Spleen (tissue), 11 donors: ENCODE data around the gene EHBP1L1. TPM values are rescaled to one million over a fixed set of nuclear protein-coding genes. Genes with fewer than 3 reads are reported as not detected.

ENCODE experiments used
- DNase-seq: peaks from one replicate; pipeline ENCODE4 v3.0.0-alpha.2; 2020
- H3K27ac ChIP-seq, 8 donors: fragments of 200-600 bp; sonication (generic) in 7 of 8; 1 replicate in 4 of 8; 2 replicates in 4 of 8; pipeline versions ENCODE4 v1.5.0 to v1.8.0; 2016 to 2021; ENCODE audit warnings: inconsistent platforms in 4 of 8, mild to moderate bottlenecking in 4 of 8, moderate library complexity in 1 of 8
- H3K27me3 ChIP-seq, 7 donors: fragments of 200-600 bp; sonication (generic) in 6 of 7; replicated peaks in 1 of 7; 1 replicate in 4 of 7; 2 replicates in 3 of 7; pipeline versions ENCODE4 v1.5.0 to v1.8.0; 2016 to 2021; ENCODE audit warnings: inconsistent platforms in 3 of 7, mild to moderate bottlenecking in 1 of 7
- H3K36me3 ChIP-seq, 6 donors: fragments of 200-600 bp; sonication (generic) in 5 of 6; 1 replicate in 4 of 6; 2 replicates in 2 of 6; pipeline versions ENCODE4 v1.5.0 to v1.8.0; 2016 to 2021; ENCODE audit warnings: inconsistent platforms in 2 of 6
- H3K4me1 ChIP-seq, 6 donors: fragments of 200-600 bp; sonication (generic) in 5 of 6; 1 replicate in 3 of 6; 2 replicates in 3 of 6; pipeline versions ENCODE4 v1.5.0 to v1.8.0; 2016 to 2021; ENCODE audit warnings: inconsistent platforms in 3 of 6
- H3K4me3 ChIP-seq, 8 donors: fragments of 200-600 bp; sonication (generic) in 7 of 8; 1 replicate in 4 of 8; 2 replicates in 4 of 8; pipeline versions ENCODE4 v1.5.0 to v1.8.0; 2016 to 2021; ENCODE audit warnings: inconsistent platforms in 4 of 8, mild to moderate bottlenecking in 4 of 8, moderate library complexity in 2 of 8
- H3K9me3 ChIP-seq, 8 donors: fragments of 200-600 bp; sonication (generic) in 7 of 8; 1 replicate in 4 of 8; 2 replicates in 4 of 8; pipeline versions ENCODE4 v1.5.0 to v1.8.0; 2016 to 2021; ENCODE audit warnings: inconsistent platforms in 4 of 8
- POLR2A ChIP-seq, 3 donors: fragments of 450-650 bp; IDR thresholded peaks; one replicate each; pipeline ENCODE4 v1.5.1; 2017; ENCODE audit warnings: antibody characterized with exemption in 3 of 3, mild to moderate bottlenecking in 1 of 3
- POLR2AphosphoS5 ChIP-seq, 3 donors: sonication (generic); formaldehyde crosslinking; IDR thresholded peaks; one replicate each; pipeline ENCODE4 v1.5.1; 2017; ENCODE audit warnings: antibody characterized with exemption in 3 of 3
- WGBS, 5 donors: extraction: QIAGEN DNeasy Blood & Tissue Kit in 3 of 5; methylation state at CpG; one replicate each; pipeline versions ENCODE4 v1.1.5 to v1.1.7; 2013 to 2018; 5-methylcytosine and 5-hydroxymethylcytosine counted together
- intact Hi-C: fragments of 100-400 bp; cut with DNase I; formaldehyde crosslinking; loops from one replicate; pipeline ENCODE4 v1.15.0; 2023; ENCODE audit warnings: low total_unique reads
- polyA plus RNA-seq, 3 donors: library from polyadenylated mRNA; stranded (reverse); fragments of 200-250 nt; gene quantifications; one replicate each; pipeline ENCODE4 v1.2.1, GENCODE V29; 2013
- total RNA-seq, 7 donors: library from RNA; depleted of rRNA in 3 of 7; stranded (reverse); fragments of >200 nt in 3 of 7; fragmentation: NEBNext Ultra II Directional in 4 of 7; extraction: Animal tissue kit (Norgen Biotek cat#: 25700) in 4 of 7; gene quantifications; one replicate each; pipeline versions ENCODE4 v1.1.0 to v1.2.1, GENCODE V29; 2016 to 2021
- TF ChIP-seq, protein P1 (sequence below), 11 experiments: fragments of 200-600 bp in 7 of 11; fragments of 450-650 bp in 4 of 11; sonication (generic) in 4 of 11; IDR thresholded peaks in 8 of 11; conservative IDR thresholded peaks in 3 of 11; 1 replicate in 7 of 11; 2 replicates in 4 of 11; pipeline versions ENCODE4 v1.4.0 to v1.8.0; 2016 to 2021; ENCODE audit warnings: antibody characterized with exemption in 11 of 11, inconsistent platforms in 4 of 11, mild to moderate bottlenecking in 1 of 11
- donor health status: healthy with polysubstance abuse.
- donor health status: DM: no; HTN: no; CAD: no; lungs with moderate emphysema.
- donor health status: DM: no; HTN: no; CAD: no.
- donor health status: Bipolar disorder and iron deficiency.
- donor health status: healthy.
- donor health status: DM: no; HTN: no; CAD: no.
- donor health status: DM: yes; HTN: yes; CAD: no.

The EHBP1L1 gene
- total and polyA plus RNA-seq, 10 donors, result 44.3 to 365 (median 215) TPM

DNA sequence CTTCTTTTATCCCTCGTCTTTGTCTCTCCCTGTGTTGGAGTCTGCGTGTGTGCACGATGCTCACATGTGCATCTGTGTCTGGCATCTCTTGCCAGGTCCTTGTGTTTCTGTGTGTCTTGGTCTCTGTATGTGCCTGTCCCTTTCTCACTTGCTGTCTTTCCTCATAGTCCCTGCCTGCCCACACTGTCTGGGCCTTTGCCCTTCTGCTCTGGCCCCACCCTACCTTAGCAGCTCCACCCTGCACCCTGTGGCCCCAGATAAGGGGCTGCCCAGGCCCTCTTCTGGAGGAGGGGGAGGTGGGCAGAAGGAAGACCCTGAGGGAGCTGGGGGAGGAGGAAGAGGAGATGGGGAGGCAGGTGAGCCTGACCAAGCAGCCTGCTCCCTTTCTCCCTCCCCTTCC is 2.8 kb downstream of the EHBP1L1 start:
- 79 to 96% (median 87%) methylated on average over 3 of the region's 3 CpGs for WGBS, 5 donors
- intact Hi-C loops, result no loop called here
- Histone ChIP-seq H3K27me3 (no peaks in the 10 kb centered on the region), H3K9me3 (no peaks in the 10 kb centered on the region), H3K4me1 (peaks cover 17 to 96% (median 53%) of the 10 kb centered on the region in 6 donors), H3K4me3 (peak overlapping the region in 3 of 8 donors; percentile 6 to 89 (median 88)), H3K27ac (peak overlapping the region in 7 of 8 donors; percentile 88 to 99 (median 97)), H3K36me3 (peaks cover 4 to 63% (median 41%) of the 10 kb centered on the region in 6 donors)
- TF ChIP-seq POLR2A (IDR thresholded peaks at IDR 0.05) (no peak), POLR2AphosphoS5 (IDR thresholded peaks at IDR 0.05) (peak in 1 of 3 donors; percentile 19)
- TF ChIP-seq, protein P1, sequence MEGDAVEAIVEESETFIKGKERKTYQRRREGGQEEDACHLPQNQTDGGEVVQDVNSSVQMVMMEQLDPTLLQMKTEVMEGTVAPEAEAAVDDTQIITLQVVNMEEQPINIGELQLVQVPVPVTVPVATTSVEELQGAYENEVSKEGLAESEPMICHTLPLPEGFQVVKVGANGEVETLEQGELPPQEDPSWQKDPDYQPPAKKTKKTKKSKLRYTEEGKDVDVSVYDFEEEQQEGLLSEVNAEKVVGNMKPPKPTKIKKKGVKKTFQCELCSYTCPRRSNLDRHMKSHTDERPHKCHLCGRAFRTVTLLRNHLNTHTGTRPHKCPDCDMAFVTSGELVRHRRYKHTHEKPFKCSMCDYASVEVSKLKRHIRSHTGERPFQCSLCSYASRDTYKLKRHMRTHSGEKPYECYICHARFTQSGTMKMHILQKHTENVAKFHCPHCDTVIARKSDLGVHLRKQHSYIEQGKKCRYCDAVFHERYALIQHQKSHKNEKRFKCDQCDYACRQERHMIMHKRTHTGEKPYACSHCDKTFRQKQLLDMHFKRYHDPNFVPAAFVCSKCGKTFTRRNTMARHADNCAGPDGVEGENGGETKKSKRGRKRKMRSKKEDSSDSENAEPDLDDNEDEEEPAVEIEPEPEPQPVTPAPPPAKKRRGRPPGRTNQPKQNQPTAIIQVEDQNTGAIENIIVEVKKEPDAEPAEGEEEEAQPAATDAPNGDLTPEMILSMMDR (IDR thresholded peaks at IDR 0.05 in 8 of 11, conservative IDR thresholded peaks at IDR 0.05 in 3 of 11), result no peak
- no peak for DNase-seq

DNA sequence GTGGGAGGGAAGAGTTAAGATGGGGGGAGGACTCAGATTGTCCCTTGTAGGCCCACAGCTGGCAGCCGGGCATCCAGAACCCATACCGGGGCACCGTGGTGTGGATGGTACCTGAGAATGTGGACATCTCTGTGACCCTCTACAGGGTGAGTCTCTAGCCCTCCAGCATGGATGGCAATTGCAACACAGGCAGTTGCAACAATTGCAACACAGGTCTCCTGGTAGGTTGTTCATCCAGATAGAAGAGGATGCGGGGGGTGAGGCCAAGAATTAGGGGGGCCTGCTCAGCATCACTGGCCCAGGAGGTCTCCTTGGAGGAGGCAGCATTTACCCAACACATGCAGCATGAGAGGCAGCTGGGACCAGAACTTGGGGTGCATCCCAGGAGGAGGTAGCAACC is 3.4 kb downstream of the EHBP1L1 start:
- H3K4me1 ChIP-seq, result peaks cover 14 to 97% (median 50%) of the 10 kb centered on the region in 6 donors
- no peaks in the 10 kb centered on the region for H3K9me3 ChIP-seq
- intact Hi-C loops, result no loop called here
- no peak for DNase-seq
- peak overlapping the region in 4 of 8 donors; percentile 93 to 99 (median 97) for H3K27ac ChIP-seq
- no peaks in the 10 kb centered on the region for H3K27me3 ChIP-seq
- WGBS, 5 donors, result 58 to 89% (median 76%) methylated on average over 4 of the region's 4 CpGs
- TF ChIP-seq POLR2A (IDR thresholded peaks at IDR 0.05), result no peak
- no peak for TF ChIP-seq POLR2AphosphoS5 (IDR thresholded peaks at IDR 0.05)
- TF ChIP-seq, protein P1 (IDR thresholded peaks at IDR 0.05 in 8 of 11, conservative IDR thresholded peaks at IDR 0.05 in 3 of 11), result no peak
- no peak overlapping the region for H3K4me3 ChIP-seq
- peaks cover 4 to 66% (median 47%) of the 10 kb centered on the region in 6 donors for H3K36me3 ChIP-seq

DNA sequence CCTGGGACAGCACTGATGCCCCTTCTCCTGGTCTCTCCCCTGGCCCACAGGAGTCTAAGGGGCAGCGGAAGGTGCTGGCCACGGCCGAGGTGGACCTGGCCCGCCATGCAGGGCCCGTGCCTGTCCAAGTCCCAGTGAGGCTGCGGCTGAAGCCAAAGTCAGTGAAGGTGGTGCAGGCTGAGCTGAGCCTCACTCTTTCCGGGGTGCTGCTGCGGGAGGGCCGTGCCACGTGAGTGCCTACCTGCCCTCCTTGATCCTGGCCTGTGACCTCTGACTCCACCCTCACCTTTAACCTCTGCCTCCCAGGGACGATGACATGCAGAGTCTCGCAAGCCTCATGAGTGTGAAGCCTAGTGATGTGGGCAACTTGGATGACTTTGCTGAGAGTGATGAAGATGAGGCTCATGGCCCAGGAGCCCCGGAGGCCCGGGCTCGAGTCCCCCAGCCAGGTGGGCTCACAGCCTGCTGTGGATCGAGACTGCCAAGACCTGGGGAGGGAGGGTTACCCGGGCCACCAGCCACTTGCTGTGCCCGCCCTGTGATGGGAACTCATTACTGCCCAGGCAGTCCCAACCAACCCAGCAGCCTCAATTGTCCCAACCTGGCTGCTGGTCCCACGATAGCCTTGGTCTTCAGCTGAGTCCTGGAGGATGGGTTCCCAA is 4.3 kb downstream of the EHBP1L1 start:
- Histone ChIP-seq H3K36me3 (peaks cover 4 to 75% (median 53%) of the 10 kb centered on the region in 6 donors), H3K27me3 (no peaks in the 10 kb centered on the region), H3K4me1 (peaks cover 13 to 95% (median 43%) of the 10 kb centered on the region in 6 donors), H3K27ac (peak overlapping the region in 3 of 8 donors; percentile 21 to 93 (median 52)), H3K4me3 (no peak overlapping the region), H3K9me3 (no peaks in the 10 kb centered on the region)
- intact Hi-C loops, result no loop called here
- DNase-seq, result no peak
- 91 to 96% (median 92%) methylated on average over 10 to 19 of the region's 19 CpGs for WGBS, 5 donors
- TF ChIP-seq, protein P1 (IDR thresholded peaks at IDR 0.05 in 8 of 11, conservative IDR thresholded peaks at IDR 0.05 in 3 of 11), result no peak
- peak; percentile 7 to 72 (median 40) for TF ChIP-seq POLR2AphosphoS5 (IDR thresholded peaks at IDR 0.05)
- TF ChIP-seq POLR2A (IDR thresholded peaks at IDR 0.05), result no peak

DNA sequence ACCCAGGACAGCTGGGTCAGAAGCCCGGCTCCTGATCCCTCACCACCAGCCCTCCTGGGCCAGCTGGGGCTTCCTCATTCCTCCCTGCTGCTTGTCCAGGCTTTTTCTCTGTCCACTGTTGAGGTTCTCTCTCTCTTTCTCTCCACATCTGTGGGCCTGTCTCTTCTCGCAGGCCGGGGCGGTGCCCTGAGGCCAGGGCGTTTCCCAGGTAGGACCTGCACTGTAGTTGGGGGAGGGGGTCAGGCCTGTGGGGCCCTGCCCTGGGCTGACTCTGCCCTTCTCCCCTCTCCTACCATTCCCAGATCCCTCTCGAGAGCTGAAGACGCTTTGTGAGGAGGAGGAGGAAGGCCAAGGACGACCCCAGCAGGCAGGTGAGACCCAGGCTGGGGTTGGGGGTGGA is 4.9 kb downstream of the EHBP1L1 start:
- 92 to 96% (median 94%) methylated on average over 7 to 8 of the region's 8 CpGs for WGBS, 5 donors
- TF ChIP-seq POLR2A (IDR thresholded peaks at IDR 0.05) (no peak), POLR2AphosphoS5 (IDR thresholded peaks at IDR 0.05) (peak in 2 of 3 donors; percentile 21 to 37)
- TF ChIP-seq, protein P1 (IDR thresholded peaks at IDR 0.05 in 8 of 11, conservative IDR thresholded peaks at IDR 0.05 in 3 of 11), result no peak
- Histone ChIP-seq H3K9me3 (no peaks in the 10 kb centered on the region), H3K4me3 (no peak overlapping the region), H3K4me1 (peaks cover 13 to 95% (median 45%) of the 10 kb centered on the region in 6 donors), H3K27ac (peak overlapping the region in 3 of 8 donors; percentile 21 to 93 (median 52)), H3K36me3 (peaks cover 4 to 81% (median 58%) of the 10 kb centered on the region in 6 donors), H3K27me3 (no peaks in the 10 kb centered on the region)
- intact Hi-C loops, result no loop called here
- no peak for DNase-seq
